Measurements from ENCODE around the gene DOC2B.
"Not testable (repeated sequence)": the region's sequence is repeated elsewhere in the genome, so short reads cannot be mapped to it uniquely, and the experiment has no call there.

The DOC2B gene

DNA sequence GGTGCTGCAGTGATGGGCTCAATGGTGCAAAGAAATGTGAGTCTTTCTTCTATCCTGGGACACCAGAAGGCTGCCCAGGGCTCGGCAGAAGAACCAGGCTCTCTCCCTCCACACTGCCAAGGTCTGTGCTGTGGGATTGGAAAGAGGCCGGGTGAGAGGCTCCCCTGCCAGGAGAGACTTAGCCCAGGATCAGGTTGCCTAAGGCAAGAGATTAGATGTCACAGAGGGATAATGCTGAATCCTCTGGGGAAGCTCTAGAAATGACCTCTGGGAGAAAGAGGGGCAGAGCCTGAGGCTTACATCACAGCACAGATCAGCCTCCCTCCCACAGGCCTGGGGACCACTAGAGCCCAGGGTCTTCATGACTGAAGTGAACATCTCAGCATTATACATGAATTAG is 5.7 kb upstream of the DOC2B start:
- no peak for DNase-seq

DNA sequence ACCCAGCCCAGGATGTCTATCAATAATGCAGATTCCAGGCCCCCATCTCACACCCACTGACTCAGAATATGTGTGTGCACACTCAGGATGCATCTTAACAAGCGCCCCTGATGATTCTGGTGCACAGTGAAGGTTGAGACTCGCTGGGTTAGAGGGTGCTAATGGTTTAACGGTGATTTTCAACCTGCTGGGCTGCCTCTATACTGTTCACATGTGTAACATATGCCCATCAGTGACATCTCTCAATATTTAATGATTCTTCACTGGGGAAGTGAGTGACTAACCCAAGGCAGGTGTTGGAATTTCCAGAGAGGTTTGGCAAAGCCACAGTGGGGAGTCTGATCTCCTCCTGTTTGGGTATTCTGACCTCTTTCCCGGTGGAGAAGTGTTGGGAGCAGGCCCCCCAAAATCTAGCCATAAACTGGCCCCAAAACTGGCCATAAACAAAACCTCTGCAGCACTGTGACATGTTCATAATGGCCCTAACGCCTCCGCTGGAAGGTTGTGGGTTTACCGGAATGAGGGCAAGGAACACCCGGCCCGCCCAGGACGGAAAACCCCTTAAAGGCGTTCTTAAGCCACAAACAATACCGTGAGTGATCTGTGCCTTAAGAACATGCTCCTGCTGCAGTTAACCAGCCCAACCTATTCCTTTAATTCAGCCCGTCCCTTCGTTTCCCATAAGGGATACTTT is 4.1 kb upstream of the DOC2B start:
- no peak for DNase-seq

DNA sequence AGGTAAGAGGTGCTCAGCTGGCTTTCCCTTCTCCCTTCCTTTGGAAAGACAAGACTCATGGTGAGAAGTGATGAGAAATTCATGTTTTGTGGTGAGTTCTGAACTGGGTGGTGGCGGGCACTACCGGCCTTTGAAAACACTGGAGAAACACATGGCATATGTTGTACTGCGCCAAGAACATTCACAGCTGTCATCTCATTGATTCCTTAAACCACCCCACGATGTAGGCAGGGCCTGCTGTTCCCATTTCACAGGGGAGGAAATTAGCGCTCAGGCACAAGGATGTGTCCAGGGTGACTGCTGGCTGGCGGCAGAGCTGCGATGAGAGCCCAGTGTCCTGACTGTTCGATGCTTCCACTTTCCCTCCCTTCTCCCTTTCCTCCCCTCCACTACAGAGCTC is 1.6 kb upstream of the DOC2B start:
- no peak for DNase-seq

DNA sequence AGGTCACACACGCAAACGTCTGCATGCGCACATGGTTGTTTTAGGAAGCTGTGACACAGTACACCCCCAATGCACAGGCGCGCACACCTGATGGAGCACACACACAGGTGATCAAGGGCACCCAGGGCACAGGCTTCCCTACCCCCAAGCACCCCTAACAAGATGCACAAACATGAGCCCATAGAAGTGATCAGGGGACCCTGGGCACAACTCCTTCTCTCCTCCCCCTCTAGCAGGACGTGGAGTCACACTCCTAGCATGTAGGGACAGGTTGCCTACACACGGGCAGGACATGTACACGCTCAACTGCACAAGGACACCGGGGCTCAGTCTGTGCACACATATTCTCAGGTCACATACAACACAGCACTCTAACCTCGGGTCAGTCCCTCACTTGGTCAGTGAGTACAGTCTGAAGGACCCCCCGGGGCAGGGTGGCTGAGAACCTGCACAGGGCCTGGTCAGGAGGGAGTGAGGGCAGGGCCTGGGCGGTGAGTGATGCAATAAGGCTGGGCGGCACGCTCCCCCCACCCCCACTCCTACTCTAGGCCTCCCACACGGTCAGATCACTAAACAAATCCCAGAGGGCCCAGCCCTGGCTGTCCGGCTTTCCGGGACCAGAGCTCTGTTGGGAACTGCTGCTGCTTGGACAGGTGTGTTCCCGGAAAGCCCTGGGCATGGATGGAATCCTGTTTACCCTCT is 751 bp upstream of the DOC2B start:
- DNase-seq: no peak

DNA sequence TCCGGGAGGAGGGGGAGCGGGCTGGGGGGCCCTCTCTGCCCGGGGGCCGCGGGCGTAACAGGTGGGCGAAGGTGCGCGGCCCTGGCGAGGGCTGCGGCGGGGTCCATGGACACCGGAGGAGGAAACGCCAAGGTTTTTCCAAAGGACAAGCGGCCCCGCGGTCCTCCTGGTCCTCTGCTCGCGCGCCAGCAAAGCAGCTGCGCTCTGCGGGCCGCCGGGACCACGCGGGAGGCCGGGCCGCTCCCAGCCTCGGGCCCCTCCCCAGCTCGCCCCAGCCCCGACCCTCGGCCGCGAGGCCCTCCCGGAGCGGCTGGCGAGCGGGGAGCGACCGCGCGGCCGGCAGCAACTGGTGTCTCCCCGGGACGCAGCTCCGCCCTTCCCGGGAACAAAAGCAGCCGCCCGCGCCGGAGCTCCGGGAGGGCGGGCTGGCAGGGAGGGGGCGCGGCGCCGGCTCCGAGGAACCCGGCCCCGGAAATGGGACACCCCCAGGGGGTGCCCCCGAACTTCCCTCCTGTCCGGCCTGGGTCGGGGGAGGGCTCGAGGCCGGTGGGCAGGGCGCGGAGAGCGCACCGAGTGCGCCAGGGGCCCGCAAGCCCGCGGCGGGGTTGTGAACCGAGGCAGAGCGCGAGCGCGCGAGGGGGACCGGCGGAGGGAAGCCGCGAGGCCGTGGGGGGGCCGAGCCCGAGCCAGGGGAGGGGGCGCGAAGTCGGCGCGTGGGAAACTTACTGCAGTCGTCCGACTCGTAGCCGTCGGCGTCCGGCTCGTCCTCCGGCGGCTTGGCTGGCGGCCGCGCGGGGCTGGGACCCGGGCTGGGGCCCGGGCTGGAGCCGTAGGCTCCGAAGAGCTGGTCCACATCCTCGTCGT is 837 bp downstream of the DOC2B start:
- no peak for DNase-seq

DNA sequence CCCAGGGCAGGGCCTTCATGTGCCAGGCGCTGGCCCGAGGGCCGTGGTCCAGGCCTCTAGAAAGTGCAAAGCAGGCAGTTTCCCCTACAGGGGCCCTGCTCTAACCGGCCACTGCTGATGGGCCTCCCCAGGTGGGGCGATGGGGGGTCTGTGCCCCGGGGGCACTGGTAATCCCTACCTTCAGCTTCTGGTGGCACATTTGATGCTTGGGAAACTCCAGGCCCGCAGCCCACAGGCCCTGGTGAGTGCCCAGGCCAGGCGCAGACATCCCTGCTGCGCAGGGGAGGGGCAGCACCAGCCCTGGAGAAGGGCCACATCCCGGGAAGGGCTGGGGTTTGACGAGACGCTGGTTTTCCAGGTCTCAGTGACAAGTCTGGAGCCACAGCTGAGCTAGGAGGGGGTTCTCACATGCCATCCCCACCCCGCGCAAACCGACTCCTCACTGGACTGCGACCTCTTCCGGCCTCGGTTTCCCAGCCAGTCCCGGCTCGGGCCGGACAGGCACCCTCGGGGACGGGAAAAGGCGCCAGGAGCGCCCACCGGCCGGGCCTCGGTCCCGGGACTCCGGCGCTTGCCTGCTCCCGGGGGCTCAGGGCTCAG is 1.6 kb downstream of the DOC2B start:
- no peak for DNase-seq

DNA sequence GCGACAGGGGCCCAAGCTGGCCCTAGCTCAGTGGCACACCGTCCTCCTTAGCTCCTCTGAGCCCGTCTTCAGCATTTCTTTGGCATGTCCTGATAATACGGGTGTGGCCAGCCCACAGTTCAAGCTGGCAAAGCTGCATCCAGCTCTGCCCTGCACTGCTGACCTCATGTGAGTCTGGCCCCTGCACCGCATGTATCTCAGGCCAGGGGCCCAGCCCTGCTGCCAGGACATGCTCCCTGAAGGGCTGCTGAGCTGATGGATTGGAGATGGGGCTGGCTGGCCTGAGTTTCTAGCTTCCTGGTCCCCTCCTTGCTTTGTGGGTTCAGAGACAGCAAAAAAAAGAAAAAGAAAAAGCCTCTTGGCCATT is 2.4 kb downstream of the DOC2B start:
- no peak for DNase-seq

DNA sequence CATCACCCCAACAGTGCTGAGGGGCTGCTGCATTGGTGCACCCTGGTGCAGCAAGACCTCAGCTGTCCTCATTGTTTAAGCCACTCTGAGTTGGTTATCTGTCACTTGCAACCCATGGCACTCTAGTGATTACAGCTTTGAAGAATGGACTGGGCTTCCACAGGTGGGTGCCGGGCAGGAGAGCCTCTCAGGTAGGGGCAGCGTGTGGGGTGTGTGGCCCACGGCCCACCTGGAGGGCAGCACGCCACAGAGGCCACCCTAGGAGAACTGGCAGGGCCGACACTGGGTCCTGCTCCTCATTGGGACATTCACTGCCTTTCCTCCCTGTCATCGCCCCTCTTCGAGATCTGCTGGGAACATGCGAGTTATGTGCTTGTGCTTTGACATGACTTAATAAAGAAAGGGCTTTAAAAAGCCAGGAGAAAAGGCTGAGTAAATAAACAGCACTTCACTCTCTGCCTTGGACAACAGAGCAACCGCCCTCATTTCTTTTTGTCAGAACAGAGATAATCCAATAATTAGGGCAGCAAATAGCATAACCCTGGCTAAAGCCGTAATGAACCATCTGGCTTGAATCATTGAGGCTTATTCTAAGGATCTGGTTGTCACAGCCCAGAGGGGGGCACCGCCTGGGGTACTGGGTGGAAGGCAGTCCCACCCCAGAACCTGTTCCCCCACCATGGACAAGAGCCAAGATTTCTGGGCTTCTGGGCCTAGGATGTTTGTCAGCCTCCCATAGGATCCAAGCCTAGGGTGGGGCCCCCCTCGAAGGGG is 3.0 kb downstream of the DOC2B start:
- DNase-seq: no peak

DNA sequence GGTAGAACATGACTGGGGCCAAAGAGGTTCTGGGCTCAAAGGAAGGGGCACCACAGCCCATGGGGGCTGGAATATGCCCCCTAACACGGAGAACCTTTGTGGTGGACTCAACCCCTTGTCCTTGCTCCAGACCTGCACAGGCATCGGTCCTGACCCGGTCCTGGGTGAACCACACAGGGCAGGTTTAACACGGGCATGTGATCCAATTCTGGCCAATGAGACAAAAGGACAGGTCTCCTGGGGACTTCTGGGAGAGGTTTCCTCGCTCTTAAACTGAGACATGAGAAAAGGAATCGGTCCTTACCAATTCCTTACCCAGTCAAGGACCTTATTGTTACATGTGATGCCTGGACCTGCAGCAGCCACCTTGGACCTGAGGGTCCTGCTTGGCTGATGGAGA is 3.7 kb downstream of the DOC2B start:
- no peak for DNase-seq

DNA sequence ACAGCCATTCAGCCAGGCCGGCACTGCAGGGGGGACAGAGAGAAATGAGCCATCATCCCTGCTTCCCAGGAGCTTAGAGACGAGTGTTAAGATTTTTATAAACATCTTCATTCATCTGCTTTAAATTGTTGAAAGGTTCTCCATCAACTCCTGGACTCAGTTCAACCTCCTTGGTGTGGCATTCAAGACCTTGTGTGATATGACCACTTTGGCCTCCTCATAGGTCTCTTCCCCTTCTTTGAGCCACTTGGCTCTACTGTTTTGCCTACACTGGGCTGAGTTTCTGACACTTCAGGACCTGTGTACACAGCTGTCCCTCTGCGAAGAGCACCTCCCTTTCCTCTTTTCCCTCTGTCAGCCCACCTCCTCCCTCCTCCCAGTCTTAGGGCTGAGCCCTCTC is 4.3 kb downstream of the DOC2B start:
- DNase-seq: no peak

DNA sequence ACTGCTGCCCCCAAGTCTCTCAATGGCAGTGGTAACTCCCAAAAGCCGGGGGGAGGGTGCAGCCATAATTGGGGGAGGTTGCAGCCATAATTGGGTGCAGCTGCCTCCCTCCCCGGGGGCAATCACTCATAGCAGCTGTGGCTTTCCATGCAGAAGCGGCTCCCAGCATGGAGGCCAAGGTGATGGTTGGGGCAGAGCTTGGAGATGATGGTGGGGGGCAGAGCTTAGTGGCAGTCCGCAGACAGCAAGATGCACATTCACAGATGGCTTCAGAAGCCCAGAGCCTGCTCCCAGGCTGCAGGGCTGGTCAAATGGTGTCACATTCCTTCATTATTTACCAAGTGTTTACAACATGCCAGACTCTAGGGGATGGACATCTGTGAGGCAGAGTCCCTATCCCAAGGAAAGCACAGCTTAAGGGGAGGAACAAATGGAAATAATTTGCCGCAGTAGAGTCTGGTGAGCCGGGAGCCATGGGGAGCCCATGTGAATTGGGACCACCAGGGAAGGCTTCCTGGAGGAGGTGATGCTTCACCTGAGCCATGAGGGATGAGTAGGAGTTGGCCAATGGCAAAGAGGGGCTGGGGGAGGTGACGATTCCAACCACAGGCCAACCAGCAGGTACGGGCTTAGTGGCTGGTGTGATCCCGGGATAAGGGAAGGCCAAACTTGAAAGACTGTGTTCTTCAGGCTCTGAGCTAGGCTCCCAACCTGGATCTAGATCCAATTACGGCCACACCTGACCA is 8.1 kb downstream of the DOC2B start:
- DNase-seq: no peak

DNA sequence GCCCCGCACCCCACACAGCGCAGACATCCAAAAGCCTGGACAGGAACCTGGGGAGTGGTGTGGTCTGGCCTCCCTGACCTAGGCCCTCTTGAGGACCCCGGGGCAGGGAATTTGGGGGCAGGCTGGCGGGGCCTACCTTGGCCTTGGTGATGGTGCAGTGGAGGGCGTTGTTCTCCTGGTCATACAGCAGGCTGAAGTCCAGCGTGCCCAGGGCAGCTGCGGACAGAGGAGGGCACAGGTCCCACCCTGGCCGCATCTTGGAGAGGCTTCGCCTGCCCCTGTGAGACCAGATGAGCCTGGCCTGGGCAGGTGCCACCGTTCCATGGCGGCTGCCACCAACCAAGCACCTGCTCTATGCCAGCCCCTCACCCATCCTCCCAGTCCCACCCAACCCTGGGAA is 9.0 kb downstream of the DOC2B start:
- no peak for DNase-seq

DNA sequence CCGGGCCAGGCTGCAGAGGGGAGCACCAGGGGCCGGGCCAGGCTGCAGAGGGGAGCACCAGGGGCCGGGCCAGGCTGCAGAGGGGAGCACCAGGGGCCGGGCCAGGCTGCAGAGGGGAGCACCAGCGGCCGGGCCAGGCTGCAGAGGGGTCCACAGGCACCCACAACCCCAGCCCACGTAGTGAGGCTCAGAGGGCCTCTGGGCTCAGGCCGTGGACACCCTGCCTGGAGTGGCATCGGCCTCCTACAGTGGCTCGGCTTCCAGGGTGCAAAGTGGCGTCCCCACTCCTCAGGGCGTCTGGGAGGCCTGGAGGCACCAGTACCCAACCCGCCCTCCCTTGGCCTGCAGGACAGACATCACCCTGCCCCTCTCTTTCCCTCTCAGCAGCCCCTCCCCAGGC is 9.6 kb downstream of the DOC2B start:
- no peak for DNase-seq

DNA sequence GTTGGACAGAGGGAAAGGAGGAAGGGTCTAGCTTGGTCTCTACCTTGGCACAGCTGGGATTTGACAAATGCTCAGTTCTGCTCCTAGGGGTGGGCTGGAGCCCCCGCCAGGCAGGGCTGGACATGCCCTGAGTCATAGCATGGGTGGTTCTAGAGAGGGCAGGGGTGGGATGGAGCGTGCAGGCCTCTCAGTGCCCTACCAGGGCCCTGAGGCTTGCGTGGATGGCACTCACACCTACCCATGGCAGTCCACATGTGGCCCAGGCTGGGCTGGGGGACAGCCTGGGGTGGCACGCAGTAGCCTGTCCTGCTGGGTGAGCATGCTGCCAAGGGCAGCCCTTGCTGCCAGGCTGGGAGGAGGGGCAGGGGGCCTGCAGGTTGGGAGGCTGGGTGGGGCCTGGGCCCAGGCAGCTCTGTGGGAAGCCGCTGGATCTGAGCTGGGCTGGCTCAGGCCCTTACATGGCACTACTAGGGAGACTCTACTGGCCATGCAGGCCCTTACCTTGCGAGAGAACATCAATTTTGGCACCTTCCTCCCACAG is 11.2 kb downstream of the DOC2B start:
- DNase-seq: no peak

DNA sequence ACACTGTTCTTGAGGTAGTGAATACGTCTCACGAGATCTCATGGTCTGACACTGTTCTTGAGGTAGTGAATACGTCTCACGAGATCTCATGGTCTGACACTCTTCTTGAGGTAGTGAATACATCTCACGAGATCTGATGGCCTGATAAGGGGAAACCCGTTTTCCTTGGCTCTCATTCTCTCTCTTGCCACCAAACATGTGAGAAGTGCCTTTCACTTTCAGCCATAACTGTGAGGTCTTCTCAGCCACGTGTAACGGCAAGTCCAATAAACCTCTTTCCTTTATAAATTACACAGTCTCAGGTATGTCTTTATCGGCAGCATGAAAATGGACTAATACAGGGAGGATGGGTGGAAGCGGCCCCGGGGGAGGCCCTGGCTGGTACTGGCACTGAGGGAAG is 12.8 kb downstream of the DOC2B start:
- not testable (repeated sequence) for DNase-seq

DNA sequence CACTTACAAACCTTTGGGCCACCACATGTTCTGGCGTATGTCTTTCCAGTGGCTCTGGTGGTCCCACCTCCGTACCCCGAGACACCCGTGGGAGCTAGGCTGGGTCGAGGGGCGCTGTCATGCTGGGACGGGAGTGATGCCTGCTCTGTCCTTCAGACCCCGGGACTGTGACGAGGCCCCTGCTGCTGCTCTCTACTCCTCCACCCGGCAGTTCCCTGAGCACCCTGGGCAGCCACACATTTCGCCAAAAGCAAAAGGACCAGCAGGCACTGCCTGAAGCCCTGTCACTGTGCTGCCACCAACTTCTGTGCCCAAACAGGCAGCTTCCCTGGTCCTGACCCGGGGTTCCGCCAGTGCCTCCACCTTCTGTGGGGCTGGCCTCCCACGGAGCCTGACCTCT is 15.5 kb downstream of the DOC2B start:
- DNase-seq: no peak

DNA sequence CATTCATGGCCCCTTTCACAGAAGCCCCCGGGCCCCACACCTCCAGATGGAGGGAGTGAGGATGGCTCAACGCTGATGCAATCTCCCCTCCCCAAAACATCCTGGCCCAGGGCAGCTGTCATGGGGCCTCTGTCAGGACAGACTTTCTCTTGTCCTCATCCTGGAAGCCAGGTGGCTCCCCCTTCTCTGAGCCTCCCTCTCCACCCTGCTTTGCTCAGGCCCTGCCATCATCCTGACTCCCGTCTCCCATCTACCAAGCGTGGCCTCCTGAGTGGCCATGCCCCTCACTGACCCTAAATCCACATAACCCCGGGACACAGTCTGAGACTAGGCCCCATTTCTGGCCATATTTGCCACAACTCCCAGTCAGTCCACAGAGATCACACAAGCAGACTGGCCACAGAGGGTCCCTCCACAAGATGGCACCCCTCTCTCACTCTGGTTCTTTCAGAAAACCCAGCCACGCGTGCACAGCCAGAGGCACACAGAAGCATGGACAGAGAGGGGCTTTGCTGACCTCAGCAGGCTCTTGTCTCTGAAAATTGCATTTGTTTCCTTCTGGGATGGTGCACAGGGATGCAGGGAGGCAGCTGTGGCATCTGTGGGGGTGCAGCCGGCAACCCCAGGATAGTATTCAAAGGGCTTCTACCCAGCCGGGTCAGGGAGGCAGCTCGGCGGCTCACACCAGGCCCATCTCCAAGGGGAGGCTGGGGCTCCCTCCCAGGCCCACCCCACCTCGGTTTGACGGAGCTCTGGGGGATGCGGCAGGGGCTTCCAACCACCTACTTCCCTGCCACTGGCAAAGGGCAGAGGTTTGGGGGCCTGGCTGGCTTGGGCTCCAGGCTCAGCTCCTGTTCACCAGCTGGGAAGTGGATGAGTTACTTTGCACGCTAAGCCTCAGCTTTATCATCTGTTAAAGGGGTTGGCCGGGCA is 16.9 kb downstream of the DOC2B start:
- DNase-seq: no peak

DNA sequence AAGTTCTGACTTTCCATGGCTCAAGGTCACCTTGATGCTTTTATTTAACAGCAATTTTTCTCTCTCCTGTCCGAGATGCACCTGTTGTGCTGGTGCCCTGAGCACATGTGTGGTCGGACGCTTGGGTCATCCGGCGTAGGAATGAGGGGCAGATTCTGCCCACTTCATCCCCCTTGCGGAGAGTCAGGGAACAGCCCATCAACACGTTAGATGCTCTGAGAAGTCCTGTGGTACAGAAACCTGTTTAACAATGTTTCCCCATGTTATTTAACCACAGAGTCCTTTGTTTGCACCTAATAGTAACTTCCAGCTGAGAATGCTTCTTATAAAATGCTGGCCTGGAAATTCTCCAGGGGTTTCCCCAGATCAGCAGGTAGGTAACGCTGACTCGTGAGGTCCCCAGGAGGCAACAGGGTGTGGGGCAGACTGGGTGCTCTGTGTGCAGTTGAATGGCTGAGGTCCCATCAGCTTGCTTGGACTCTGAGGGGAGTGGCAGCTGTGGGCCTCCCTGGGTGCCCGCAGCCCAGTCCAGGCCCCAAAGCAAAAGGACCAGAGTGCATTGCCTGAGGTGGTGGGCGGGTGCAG is 17.8 kb downstream of the DOC2B start:
- no peak for DNase-seq

DNA sequence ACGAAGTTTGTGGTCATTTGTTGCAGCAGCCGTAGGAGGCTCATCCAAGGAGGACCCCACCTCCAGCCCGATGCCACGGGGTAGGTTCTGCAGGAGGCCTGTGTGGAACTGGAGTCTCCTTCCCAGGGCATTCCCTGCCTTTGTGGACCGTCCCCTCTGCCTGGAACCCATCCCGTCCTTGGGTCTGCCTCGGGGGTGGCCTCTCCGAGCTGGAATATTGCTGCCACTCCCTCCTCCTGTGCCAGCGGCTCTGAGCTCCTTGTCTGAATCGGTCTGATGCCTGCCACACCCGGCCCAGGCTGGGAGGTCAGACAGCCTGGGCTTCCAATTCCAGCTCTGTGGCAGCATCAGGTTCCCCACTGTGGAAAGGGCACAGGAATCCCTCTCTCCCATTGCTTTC is 18.8 kb downstream of the DOC2B start:
- DNase-seq: no peak

DNA sequence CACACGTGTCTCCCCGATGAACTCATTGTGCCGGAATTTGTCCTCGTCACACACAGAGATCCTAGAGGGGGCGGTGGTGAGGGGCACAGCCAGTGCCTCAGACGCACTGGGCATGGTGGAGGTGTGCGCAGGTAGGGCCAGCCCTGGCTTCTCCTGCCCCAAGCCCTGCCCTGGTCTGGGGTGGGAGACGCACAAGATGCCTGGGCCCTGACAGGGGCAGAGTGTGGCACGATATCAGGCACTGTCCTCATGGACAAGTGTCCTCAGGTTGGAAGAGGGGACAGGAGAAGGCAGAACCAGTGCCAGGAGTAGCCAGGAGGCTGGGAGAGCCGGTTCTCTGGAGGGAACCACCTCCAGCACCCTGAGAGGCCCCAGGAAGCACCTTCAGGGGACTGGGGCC is 20.0 kb downstream of the DOC2B start:
- DNase-seq: no peak

Measured in NK-92 treated with Interleukin-12 subunit alpha and Interleukin-12 subunit beta, amount 100 ng/mL, for 24 hours (cell line).